NB4 (cell line): ENCODE data around the gene NEK1.

Source experiments
- POLR2A ChIP-seq: IDR thresholded peaks from 2 replicates; pipeline ENCODE4 v1.6.1; 2011; ENCODE audit warnings: mild to moderate bottlenecking; ENCODE audit not compliant: insufficient read length; ENCODE audit errors: extremely low read depth
- TF ChIP-seq, protein P1 (sequence below): IDR thresholded peaks from one replicate; pipeline ENCODE4 v1.5.1; 2012; ENCODE audit warnings: low read depth, low read length

DNA sequence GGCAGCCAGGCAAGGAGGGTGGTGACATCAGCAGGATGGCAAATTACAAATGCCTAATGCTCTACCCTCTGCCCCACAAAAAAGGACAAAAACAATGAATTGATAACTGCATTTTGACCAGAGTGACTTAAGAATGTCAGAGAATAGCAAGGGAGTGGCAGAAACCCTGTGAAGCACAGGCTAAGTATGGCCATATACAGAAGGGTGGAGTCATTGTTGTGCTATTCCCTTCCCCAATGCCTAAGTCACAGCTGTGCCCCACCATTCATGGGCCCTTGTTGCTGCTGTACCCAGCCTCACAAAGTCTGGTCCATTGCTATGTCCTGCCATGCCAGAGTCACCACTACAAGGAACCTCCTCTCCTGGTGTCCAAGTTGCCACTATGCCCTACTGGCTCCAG, 123.1 kb downstream of the NEK1 start:
- TF ChIP-seq, protein P1, sequence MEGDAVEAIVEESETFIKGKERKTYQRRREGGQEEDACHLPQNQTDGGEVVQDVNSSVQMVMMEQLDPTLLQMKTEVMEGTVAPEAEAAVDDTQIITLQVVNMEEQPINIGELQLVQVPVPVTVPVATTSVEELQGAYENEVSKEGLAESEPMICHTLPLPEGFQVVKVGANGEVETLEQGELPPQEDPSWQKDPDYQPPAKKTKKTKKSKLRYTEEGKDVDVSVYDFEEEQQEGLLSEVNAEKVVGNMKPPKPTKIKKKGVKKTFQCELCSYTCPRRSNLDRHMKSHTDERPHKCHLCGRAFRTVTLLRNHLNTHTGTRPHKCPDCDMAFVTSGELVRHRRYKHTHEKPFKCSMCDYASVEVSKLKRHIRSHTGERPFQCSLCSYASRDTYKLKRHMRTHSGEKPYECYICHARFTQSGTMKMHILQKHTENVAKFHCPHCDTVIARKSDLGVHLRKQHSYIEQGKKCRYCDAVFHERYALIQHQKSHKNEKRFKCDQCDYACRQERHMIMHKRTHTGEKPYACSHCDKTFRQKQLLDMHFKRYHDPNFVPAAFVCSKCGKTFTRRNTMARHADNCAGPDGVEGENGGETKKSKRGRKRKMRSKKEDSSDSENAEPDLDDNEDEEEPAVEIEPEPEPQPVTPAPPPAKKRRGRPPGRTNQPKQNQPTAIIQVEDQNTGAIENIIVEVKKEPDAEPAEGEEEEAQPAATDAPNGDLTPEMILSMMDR: no peak
- no peak for TF ChIP-seq POLR2A
